GM18511 (cell line): Measurements from ENCODE around the gene CD180.

Experiments
- ATAC-seq: cut with Tn5 transposase; IDR thresholded peaks from one replicate; pipeline ENCODE4 v1.9.1; 2021; ENCODE audit warnings: mild to moderate bottlenecking, moderate library complexity; ENCODE audit not compliant: unreplicated experiment

Gene CD180

GRCh38 chr5:67196537-67197059 lies at the start of gene CD180:
Gene CD180 (minus strand): TSS chr5:67196799. CDS start chr5:67196641, 158 bp downstream.
- no peak for ATAC-seq

GRCh38 chr5:67246108-67246507 lies 49.5 kb upstream of the CD180 start:
- no peak for ATAC-seq

DNA sequence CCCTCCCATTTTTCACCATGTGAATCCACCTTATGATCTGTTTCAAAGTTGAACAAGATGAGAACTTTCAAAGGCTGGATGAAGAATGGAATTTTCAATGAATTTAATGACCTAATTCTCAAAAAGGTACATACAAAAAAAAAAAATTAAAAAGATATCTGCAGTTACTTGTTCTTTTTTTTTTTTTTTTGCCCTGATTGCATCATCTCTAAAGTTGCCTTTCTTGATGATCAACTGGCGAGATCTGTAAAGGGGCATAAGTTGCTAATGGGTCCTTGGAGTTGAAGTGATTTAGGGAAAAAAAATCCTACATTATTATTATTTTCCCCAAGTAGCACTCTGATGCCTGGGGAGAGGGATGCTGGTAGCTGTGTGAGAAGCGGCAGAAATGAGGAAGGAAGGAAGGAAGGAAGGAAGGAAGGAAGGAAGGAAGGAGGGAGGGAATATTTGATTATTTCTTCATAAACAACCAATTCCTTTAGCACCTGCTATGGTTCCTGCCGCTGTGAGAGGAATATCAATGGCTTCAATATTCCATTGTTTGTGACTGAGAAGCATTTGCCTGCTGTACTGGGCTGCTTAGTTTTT lies 48.8 kb upstream of the CD180 start:
- no peak for ATAC-seq

DNA sequence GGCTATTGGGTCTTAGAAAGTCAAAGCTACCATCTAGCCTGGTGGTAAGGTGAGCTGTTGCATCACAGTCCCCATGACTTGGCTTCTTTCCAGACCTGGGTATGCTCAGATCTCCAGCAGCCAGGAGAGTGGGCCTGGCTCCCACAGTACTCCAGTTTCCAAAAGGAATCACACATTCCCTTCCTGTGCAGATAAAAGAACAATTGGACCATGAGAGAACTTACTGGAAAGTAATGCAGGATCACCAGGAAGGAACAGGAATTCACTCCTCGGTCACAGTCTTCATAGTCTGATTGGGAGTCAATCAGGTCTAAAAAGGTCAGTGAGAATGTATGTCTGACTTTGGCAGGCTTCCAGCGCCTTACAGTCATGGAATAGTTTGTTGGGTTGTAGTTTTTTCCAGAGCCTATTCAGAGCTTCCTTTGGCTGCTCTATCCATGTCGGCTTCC lies 47.8 kb upstream of the CD180 start:
- ATAC-seq: no peak

DNA sequence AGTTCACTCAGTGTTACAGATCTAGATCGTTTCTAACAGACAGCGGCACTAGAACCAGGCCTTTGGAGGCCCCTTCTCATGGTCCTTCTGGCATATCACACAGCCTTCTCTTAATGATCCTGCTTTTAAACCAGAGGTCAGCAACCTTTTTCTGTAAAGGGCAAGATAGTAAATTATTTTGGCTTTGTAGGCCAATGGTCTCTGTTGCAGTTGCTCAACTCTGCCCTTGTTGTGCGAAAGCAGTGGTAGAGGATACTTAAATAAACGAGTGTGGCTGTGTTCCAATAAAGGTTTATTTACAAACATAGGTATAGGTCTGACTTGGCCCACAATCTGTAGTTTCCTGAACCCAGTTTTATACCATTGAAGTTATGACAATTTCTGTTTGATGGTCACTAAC lies 47.3 kb upstream of the CD180 start:
- ATAC-seq: no peak

DNA sequence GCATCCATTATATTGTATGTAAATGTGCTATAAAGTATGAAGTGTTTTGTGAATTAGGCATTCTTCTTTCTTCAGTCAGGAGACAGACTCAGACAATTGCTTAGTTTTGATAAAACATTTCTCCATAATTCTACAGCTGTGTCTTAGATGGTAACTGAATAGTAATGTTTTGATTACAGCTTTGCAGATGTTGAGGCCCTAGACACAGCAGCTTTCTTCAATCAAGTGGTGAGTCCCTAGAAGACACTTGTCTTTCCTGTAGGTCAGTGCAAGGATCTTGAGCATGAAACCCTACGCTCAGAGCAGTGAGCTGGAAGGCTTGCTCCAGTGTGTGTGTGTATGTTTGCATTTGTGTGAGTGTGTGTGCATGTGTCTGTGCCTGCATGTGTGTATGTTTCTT lies 46.8 kb upstream of the CD180 start:
- no peak for ATAC-seq

DNA sequence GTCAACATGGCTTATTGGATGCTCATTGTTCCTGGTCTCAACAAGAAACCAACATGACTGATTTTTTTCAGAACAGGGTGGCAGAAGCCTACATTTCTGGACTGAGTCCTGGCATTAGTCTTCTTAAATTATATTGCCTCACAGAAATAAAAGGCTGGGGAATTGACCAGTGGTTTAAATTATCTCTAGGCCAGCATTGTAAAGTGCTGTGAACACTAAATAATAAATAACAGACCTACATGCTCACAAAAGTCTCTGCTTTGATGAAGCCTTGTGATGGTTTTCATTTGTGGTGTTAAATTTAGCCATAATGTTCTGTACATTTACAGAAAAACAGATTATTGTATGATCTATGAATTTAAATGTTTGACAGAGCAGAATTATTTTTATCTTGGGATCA lies 44.7 kb upstream of the CD180 start:
- ATAC-seq: no peak

- ATAC-seq: no peak
These were observed 44.2 kb upstream of the CD180 start for GRCh38 chr5:67240846-67241245.

DNA sequence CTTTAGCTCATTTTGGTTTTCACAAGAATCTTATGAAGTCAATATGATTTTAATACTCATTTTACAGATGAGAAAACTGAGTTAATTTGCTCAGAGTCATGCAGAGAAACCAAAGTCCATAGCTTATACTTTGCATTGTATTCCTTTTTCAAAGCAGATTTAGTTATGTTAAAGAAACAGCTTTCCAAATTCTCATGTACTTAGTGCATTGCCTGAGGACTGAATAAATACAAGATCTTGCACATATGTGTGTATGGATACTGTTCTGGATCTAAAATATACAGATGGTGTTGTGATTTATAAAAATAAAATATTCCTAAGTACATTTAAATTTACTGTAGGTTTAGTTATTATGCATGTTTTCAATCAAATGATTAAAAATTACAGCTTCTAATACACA lies 43.5 kb upstream of the CD180 start:
- ATAC-seq: no peak

DNA sequence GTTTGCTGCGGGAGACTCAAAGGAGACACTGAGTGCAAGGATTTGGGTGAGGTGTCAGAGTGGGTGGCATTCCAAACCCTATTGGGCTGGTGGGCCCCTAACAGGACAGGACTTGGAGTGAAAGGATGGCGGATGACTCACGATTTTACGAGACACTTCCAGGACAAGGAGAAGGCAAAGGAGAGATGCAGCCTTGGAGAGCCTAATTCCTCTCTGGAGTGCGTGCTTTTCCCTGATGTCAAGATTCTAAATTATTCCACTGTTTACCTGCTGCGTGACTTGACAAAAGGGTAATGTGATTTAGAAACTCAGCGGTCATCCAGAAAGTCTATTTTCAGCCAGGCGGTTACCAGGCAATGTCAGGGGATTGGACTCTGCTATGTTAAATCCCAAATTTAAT lies 41.6 kb upstream of the CD180 start:
- ATAC-seq: no peak

DNA sequence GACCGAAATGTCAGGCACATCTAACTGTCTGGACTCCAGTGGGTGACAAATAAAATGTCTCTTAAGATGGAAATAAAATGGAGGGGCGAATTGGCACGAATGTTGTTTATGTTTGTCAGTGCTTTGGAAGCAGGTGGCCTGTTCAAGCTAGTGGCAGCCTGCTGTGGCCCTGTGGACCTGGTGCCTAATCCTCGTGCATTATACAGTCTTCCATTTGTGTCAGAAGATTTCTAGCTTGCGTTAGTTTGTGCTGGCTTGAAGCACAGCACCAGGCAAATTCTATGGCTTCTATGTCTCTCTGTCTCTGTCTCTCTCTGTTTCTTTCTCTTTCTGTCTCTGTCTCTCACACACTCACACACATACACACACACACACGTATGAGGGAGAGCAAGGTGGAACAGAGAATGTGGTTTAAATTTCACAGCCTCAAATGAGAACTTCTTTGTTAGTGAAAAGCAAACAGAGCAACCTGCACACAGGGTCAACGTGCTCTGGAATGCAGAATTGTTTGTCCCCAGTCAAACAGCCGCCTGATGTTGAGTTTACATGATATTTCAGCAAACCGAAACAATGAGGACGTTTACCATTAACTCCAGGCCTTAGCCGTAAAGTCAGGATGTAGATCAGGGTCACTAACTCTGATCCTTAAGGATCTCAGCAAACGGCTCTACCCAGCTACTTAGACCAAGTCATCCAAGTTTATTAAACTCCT lies 39.0 kb upstream of the CD180 start:
- ATAC-seq: no peak

DNA sequence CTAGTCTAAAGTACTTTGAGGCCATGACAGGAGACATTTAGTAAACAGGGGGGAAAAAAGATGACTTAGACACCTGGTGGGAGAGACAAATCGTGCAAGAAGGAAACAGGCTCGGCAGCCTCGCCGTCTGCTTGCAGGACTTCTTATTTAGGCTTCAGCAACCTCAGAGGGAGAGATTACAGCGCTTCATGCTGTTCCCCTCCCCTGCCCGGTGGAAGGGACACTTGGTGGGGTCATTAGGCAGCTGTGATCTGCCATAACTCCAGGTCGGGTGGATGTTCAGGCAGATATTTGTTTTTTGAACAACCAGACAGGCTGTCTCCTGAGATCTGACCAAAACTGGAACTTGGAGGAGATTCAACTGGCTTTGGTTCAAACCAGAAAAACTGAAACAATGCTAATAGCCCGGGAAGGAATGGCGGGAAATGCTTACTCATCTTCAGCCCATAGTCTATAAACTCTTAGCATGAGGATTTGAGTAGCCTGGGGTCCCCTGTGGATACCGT lies 38.1 kb upstream of the CD180 start:
- ATAC-seq: no peak

DNA sequence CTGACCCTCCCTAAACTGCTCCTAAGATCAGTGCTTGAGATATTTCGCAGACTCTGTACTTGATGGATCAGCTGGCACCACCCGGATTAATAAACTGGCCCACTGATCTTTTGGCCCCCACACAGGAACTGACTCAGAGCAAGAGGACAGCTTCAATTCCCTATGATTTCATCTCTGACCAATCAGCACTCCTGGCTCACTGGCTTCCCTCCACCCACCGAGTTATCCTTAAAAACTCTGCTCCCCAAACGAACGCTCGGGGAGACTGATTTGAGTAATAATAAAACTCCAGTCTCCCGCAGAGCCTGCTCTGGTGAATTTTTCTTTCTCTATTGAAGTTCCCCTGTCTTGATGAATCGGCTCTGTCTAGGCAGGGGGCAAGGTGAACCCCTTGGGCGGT lies 36.5 kb upstream of the CD180 start:
- no peak for ATAC-seq

DNA sequence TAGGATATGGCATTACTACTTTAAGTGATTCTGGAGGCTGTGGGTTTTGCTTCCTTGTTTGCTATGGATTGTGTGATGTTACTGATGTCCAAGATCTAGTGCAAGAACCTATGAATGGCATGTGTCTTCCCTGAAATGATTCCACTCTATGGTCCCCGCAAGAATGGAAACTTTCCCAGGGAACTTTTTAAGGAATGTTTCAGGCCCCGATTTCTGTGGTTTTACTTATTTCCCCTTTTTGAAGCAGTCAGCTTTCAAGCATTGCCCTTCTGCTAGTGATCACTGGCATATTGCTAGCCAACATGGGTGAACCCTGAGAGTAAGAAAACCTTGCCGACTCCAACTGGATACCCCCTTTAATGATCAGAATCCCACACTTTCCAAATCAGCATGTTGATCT lies 26.6 kb upstream of the CD180 start:
- no peak for ATAC-seq

DNA sequence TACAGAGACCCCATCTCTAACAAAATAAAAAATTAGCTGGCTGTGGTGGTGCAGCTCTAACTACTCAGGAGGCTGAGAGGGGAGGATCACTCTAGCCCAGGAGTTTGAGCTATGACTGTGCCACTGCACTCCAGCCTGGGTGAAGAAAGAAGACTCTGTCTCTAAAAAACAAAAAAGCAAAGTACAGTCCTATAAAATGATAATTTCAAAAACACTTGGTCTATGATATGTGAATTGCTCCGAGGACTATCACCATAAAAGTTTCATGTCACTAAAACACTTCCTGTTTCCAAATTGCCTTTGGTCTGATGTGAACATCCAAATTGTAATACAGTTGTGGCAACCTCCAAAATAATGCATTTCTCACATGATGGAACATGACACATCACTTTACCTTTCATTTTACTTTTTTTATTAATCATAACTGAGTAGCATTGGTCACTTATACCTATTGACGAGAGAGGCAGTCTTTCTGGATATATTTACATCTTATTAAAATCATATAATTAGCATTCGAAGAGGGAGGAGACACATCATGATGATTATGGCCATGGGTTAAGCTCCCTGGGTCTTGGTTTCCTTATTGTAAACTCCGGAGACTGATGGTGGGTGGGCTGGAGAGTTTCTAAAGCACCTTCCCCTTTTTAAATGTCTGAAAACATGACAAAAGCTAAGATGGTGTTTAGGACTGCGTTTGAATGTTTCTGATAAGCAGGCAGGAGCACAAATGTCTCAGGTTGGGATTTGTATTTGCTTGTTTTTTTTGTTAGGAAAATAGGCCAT lies 25.8 kb upstream of the CD180 start:
- ATAC-seq: peak; percentile 40

GRCh38 chr5:67221487-67222242 lies 25.1 kb upstream of the CD180 start:
- ATAC-seq: peak; percentile 91

- ATAC-seq: no peak
These were observed 20.0 kb upstream of the CD180 start for GRCh38 chr5:67216564-67216963.

DNA sequence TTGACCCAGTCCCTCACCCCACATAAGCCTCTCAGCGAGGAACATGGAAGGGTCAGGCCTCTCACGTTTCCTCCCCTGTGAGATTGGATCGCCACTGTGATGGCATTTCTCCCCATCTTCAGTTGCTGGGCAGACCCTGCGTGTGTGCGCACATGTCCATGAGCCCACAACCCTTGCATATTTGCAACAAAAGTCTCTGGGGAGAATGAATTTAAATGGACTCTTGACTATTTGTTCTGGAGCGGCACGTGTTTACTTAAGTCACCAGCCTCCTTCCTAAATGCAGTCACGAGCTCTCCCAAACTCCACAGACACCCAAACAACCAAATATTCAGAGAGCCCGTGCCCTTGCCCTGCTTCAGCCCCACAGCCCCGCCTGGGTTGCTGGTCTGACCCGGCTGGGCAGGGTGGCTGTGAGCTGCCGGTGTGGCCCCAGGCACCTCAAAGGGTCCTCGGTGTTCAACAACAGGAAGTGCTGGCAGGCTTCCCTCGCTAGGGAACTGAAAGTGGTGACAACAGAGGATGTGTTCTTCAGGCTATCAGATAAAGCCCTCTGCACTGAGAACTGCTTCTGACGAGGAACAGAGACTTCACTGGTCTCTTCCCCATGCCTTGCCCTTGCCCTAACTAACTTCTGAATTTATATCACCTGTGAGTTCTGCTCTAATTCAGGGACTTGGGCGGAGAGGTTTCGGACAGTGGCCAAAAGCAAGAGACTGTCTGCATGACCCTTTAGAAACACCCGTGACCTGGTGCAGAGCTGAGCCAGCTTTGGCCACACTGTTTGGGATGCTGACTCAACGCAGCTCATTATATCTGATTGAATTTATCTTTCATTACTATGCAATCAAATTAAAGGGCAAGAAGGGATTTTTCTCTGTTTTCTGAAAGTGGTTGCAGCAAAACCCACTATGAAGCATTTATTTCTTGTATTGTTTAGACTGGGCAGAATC lies 19.2 kb upstream of the CD180 start:
- peak; percentile 99 for ATAC-seq

- no peak for ATAC-seq
These were observed 18.3 kb upstream of the CD180 start for GRCh38 chr5:67214707-67215447.
